ENCODE measurements around the gene ADPRS. TPM values are rescaled to one million over a fixed set of nuclear protein-coding genes. Genes with fewer than 3 reads are reported as not detected.

ADPRS gene
- total RNA-seq, 1 donor from 2014 or later, result 28.1 TPM

- no peak overlapping the region for H3K4me3 ChIP-seq
- H3K9me3 ChIP-seq (ENCODE audit: low read depth), result no peaks in the 10 kb centered on the region
- peaks cover 2% of the 10 kb centered on the region for H3K9me3 Mint-ChIP-seq
- H3K9ac ChIP-seq, result no peak overlapping the region
- no peaks in the 10 kb centered on the region for H3K4me1 ChIP-seq
- no peaks in the 10 kb centered on the region for H3F3A ChIP-seq (ENCODE audit: low read depth)
- no peaks in the 10 kb centered on the region for H4K20me1 ChIP-seq (ENCODE audit: low read depth)
- no peaks in the 10 kb centered on the region for H3K27me3 ChIP-seq
- no peak overlapping the region for H3K27ac ChIP-seq
- no peaks in the 10 kb centered on the region for H3K36me3 ChIP-seq
- DNase-seq (ENCODE audit: low spot score), result no peak
- no peak for TF ChIP-seq EZH2phosphoT487 (IDR thresholded peaks at IDR 0.05)
- TF ChIP-seq EZH2 (IDR thresholded peaks at IDR 0.05), result no peak
- TF ChIP-seq, protein P1, sequence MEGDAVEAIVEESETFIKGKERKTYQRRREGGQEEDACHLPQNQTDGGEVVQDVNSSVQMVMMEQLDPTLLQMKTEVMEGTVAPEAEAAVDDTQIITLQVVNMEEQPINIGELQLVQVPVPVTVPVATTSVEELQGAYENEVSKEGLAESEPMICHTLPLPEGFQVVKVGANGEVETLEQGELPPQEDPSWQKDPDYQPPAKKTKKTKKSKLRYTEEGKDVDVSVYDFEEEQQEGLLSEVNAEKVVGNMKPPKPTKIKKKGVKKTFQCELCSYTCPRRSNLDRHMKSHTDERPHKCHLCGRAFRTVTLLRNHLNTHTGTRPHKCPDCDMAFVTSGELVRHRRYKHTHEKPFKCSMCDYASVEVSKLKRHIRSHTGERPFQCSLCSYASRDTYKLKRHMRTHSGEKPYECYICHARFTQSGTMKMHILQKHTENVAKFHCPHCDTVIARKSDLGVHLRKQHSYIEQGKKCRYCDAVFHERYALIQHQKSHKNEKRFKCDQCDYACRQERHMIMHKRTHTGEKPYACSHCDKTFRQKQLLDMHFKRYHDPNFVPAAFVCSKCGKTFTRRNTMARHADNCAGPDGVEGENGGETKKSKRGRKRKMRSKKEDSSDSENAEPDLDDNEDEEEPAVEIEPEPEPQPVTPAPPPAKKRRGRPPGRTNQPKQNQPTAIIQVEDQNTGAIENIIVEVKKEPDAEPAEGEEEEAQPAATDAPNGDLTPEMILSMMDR (IDR thresholded peaks at IDR 0.05), result no peak
- peaks cover 13% of the 10 kb centered on the region for H3K36me3 Mint-ChIP-seq
- H3K4me3 Mint-ChIP-seq, result no peak overlapping the region
- H3K4me2 ChIP-seq, result no peak overlapping the region
- H3K27ac Mint-ChIP-seq, result no peak overlapping the region
- H3K79me2 ChIP-seq (ENCODE audit: low read depth), result peaks cover 16% of the 10 kb centered on the region
- no peak overlapping the region for H2AFZ ChIP-seq (replicated peaks)
- peaks cover 2% of the 10 kb centered on the region for H3K27me3 Mint-ChIP-seq (ENCODE audit: insufficient read depth, low read depth)
- no peaks in the 10 kb centered on the region for H3K4me1 Mint-ChIP-seq
Measured at GRCh38 chr1:36142121-36142520, 53.4 kb downstream of the ADPRS start.

GRCh38 chr1:36143424-36143823, 54.7 kb downstream of the ADPRS start:
- H3K79me2 ChIP-seq (ENCODE audit: low read depth), result peaks cover 27% of the 10 kb centered on the region
- no peak overlapping the region for H2AFZ ChIP-seq (replicated peaks)
- no peak for DNase-seq (ENCODE audit: low spot score)
- H3K27me3 ChIP-seq, result no peaks in the 10 kb centered on the region
- no peak overlapping the region for H3K4me2 ChIP-seq
- Mint-ChIP-seq H3K4me1 (peaks cover 4% of the 10 kb centered on the region), H3K27ac (no peak overlapping the region), H3K9me3 (peaks cover 2% of the 10 kb centered on the region), H3K27me3 (ENCODE audit: insufficient read depth, low read depth) (peaks cover 2% of the 10 kb centered on the region), H3K4me3 (no peak overlapping the region), H3K36me3 (peaks cover 13% of the 10 kb centered on the region)
- no peak overlapping the region for H3K4me3 ChIP-seq
- no peak overlapping the region for H3K27ac ChIP-seq
- H3K9me3 ChIP-seq (ENCODE audit: low read depth), result no peaks in the 10 kb centered on the region
- no peak for TF ChIP-seq EZH2phosphoT487 (IDR thresholded peaks at IDR 0.05)
- no peak for TF ChIP-seq EZH2 (IDR thresholded peaks at IDR 0.05)
- TF ChIP-seq, protein P1 (IDR thresholded peaks at IDR 0.05), result no peak
- H3F3A ChIP-seq (ENCODE audit: low read depth), result no peaks in the 10 kb centered on the region
- no peaks in the 10 kb centered on the region for H3K36me3 ChIP-seq
- H4K20me1 ChIP-seq (ENCODE audit: low read depth), result no peaks in the 10 kb centered on the region
- H3K9ac ChIP-seq, result no peak overlapping the region
- H3K4me1 ChIP-seq, result no peaks in the 10 kb centered on the region

Other genes with a start within 250 kb of the ADPRS start
- gene AGO1, start 205.7 kb upstream of the ADPRS start, total RNA-seq (ENCODE audit: low replicate concordance), result 24.1 and 33.8 TPM in 2 replicates
- gene AGO3, start 157.8 kb upstream of the ADPRS start, total RNA-seq (ENCODE audit: low replicate concordance), result 28.2 and 45.2 TPM in 2 replicates
- 2.7 and 7.4 TPM in 2 replicates for gene TEKT2, start 4.8 kb upstream of the ADPRS start, total RNA-seq (ENCODE audit: low replicate concordance)
- gene COL8A2, start 36.3 kb downstream of the ADPRS start, total RNA-seq (ENCODE audit: low replicate concordance), result 0.06 TPM in 1 of 2 replicates, not detected in the other
- gene TRAPPC3, start 60.6 kb downstream of the ADPRS start, total RNA-seq (ENCODE audit: low replicate concordance), result 44.9 and 69.4 TPM in 2 replicates
- 35.0 and 81.1 TPM in 2 replicates for gene MAP7D1, start 67.3 kb downstream of the ADPRS start, total RNA-seq (ENCODE audit: low replicate concordance)
- 123 and 138 TPM in 2 replicates for gene THRAP3, start 135.6 kb downstream of the ADPRS start, total RNA-seq (ENCODE audit: low replicate concordance)
- gene SH3D21, start 217.5 kb downstream of the ADPRS start, total RNA-seq (ENCODE audit: low replicate concordance), result 6.1 and 15.1 TPM in 2 replicates
- 3.1 and 14.7 TPM in 2 replicates for gene EVA1B, start 234.8 kb downstream of the ADPRS start, total RNA-seq (ENCODE audit: low replicate concordance)